ENCODE data around the gene VSIG10L.

VSIG10L gene

GRCh38 chr19:51341976-51342580 is at the start of gene VSIG10L:
Gene VSIG10L (minus strand): TSS chr19:51342139. CDS start chr19:51342124, 15 bp downstream.
- no peak for FAIRE-seq

- FAIRE-seq: no peak
These were observed 49.2 kb upstream of the VSIG10L start for GRCh38 chr19:51391073-51391611.

- FAIRE-seq: no peak
These were observed 47.2 kb upstream of the VSIG10L start for GRCh38 chr19:51389143-51389542.

- FAIRE-seq: no peak
These were observed 46.0 kb upstream of the VSIG10L start, which contains the start of gene LIM2 for GRCh38 chr19:51387924-51388389. Gene LIM2 (minus strand): TSS chr19:51387974. CDS start chr19:51387443, 531 bp downstream.

- no peak for FAIRE-seq
These were observed 45.1 kb upstream of the VSIG10L start for GRCh38 chr19:51386882-51387520.

GRCh38 chr19:51382004-51382403 is 40.1 kb upstream of the VSIG10L start:
- no peak for FAIRE-seq

- FAIRE-seq: no peak
These were observed 38.4 kb upstream of the VSIG10L start for GRCh38 chr19:51380379-51380778.

- no peak for FAIRE-seq
These were observed 35.5 kb upstream of the VSIG10L start for GRCh38 chr19:51377422-51377821.

- no peak for FAIRE-seq
These were observed 33.7 kb upstream of the VSIG10L start for GRCh38 chr19:51375504-51376221.

- FAIRE-seq: no peak
These were observed 30.9 kb upstream of the VSIG10L start, which contains the start of gene NKG7 for GRCh38 chr19:51372649-51373504. Gene NKG7 (minus strand): TSS chr19:51372654. CDS start chr19:51372535, 119 bp downstream.

- no peak for FAIRE-seq
These were observed 30.2 kb upstream of the VSIG10L start for GRCh38 chr19:51372021-51372648.

- no peak for FAIRE-seq
These were observed 29.3 kb upstream of the VSIG10L start for GRCh38 chr19:51371186-51371690.

GRCh38 chr19:51370230-51370629 is 28.3 kb upstream of the VSIG10L start:
- no peak for FAIRE-seq

GRCh38 chr19:51368366-51369282 is 26.7 kb upstream of the VSIG10L start, which contains the start of gene CLDND2:
Gene CLDND2 (minus strand): TSS chr19:51369003. CDS start chr19:51368577, 426 bp downstream.
- no peak for FAIRE-seq

GRCh38 chr19:51367565-51368365 is 25.8 kb upstream of the VSIG10L start:
- peak; percentile 95 for FAIRE-seq

- FAIRE-seq: no peak
These were observed 25.3 kb upstream of the VSIG10L start for GRCh38 chr19:51367255-51367564.

- no peak for FAIRE-seq
These were observed 24.7 kb upstream of the VSIG10L start for GRCh38 chr19:51366389-51367254.

GRCh38 chr19:51365965-51366388 is 24.0 kb upstream of the VSIG10L start, which contains the start of gene ETFB:
Gene ETFB (minus strand): TSS chr19:51366388. CDS start chr19:51366326, 62 bp downstream.
- FAIRE-seq: no peak

All from TTC549 (cell line).